A549 (cell line): ENCODE measurements around the gene FGF2. TPM values are rescaled to one million over a fixed set of nuclear protein-coding genes. Genes with fewer than 3 reads are reported as not detected.
A peak's percentile ranks its signal among the peaks of the same experiment; 100 is the strongest.
"Not testable (repeated sequence)": the region's sequence is repeated elsewhere in the genome, so short reads cannot be mapped to it uniquely, and the experiment has no call there.

Experiments
- ATAC-seq, 2 experiments: fragments of 200-7000 bp in 1 of 2; fragments of >200 bp in 1 of 2; cut with Nextera tagmentation in 1 of 2; cut with Tn5 transposase in 1 of 2; 3 replicates each; pipeline versions ENCODE4 v1.8.0 to v1.9.1; 2018 to 2020; ENCODE audit warnings: mild to moderate bottlenecking in 1 of 2, moderate library complexity in 1 of 2
- CTCF ChIA-PET: fragments of 300-600 bp; sonication (Branson Sonifier 250); formaldehyde crosslinking; extraction: SDS; loops from one replicate; lab custom pipeline; 2021; ENCODE audit warnings: antibody characterized with exemption, inconsistent platforms; lab: Yijun Ruan, JAX
- POLR2A ChIA-PET: fragments of 350-600 bp; formaldehyde crosslinking; extraction: SDS; loops from one replicate; lab custom pipeline; 2021; ENCODE audit warnings: antibody characterized with exemption, inconsistent platforms; lab: Yijun Ruan, JAX
- DNase-seq, 2 experiments: peaks; one replicate each; pipeline versions ENCODE4 v3.0.0 to v3.0.0-alpha.2; 2011 to 2016; ENCODE audit warnings: low read depth in 1 of 2, low spot score in 1 of 2
- FAIRE-seq: peaks from 2 replicates; lab custom pipeline; 2011; peaks lifted over from hg19 to GRCh38; lab: Jason Lieb, UNC
- H3K27ac ChIP-seq, 2 experiments: fragments of >200 bp; sonication (Bioruptor Twin); formaldehyde crosslinking; 3 replicates each; pipeline ENCODE4 v1.5.1; 2016 to 2017
- H3K4me1 ChIP-seq: fragments of >200 bp; sonication (Bioruptor Twin); formaldehyde crosslinking; 3 replicates; pipeline ENCODE4 v1.6.1; 2016
- H3K4me2 ChIP-seq: fragments of >200 bp; sonication (Bioruptor Twin); formaldehyde crosslinking; 3 replicates; pipeline ENCODE4 v1.6.1; 2016
- H3K4me3 ChIP-seq: fragments of >200 bp; sonication (Bioruptor Twin); formaldehyde crosslinking; 3 replicates; pipeline ENCODE4 v1.5.1; 2016
- H3K9me3 ChIP-seq: fragments of >200 bp; sonication (Bioruptor Twin); formaldehyde crosslinking; 3 replicates; pipeline ENCODE4 v1.6.1; 2016
- BCL3 ChIP-seq: fragments of >200 bp; sonication (Bioruptor Twin); formaldehyde crosslinking; IDR thresholded peaks from 3 replicates; pipeline ENCODE4 v1.6.1; 2016
- CEBPB ChIP-seq, 2 experiments: fragments of >200 bp in 1 of 2; sonication (Bioruptor Twin) in 1 of 2; formaldehyde crosslinking in 1 of 2; IDR thresholded peaks; 2 replicates each; pipeline ENCODE4 v1.6.1; 2012 to 2016
- ESRRA ChIP-seq: fragments of 150-350 bp; IDR thresholded peaks from 2 replicates; pipeline ENCODE4 v1.6.1; 2014; ENCODE audit warnings: mild to moderate bottlenecking, low read length, borderline replicate concordance
- HOXB13 ChIP-seq: fragments of 250-450 bp; sonication (Bioruptor Pico); IDR thresholded peaks from 2 replicates; pipeline ENCODE4 v1.5.0; 2020; ENCODE audit warnings: low read depth, mild to moderate bottlenecking, moderate library complexity
- JUNB ChIP-seq: fragments of >200 bp; sonication (Bioruptor Twin); formaldehyde crosslinking; IDR thresholded peaks from 2 replicates; pipeline ENCODE4 v1.6.1; 2016
- KDM1A ChIP-seq: fragments of 200-600 bp; sonication (generic); IDR thresholded peaks from 2 replicates; pipeline ENCODE4 v1.6.1; 2016; ENCODE audit warnings: low read depth, mild to moderate bottlenecking
- MYC ChIP-seq: IDR thresholded peaks from 2 replicates; pipeline ENCODE4 v1.6.1; 2012; ENCODE audit warnings: mild to moderate bottlenecking, inconsistent platforms, low read length, improper control_type of control experiment, borderline replicate concordance
- NFE2L2 ChIP-seq: fragments of 150-350 bp; conservative IDR thresholded peaks from 2 replicates; pipeline ENCODE4 v1.6.1; 2014; ENCODE audit warnings: low read length
- PBX3 ChIP-seq: IDR thresholded peaks from 2 replicates; pipeline ENCODE4 v1.6.1; 2012
- POLR2A ChIP-seq: IDR thresholded peaks from 2 replicates; pipeline ENCODE4 v1.6.1; 2012; ENCODE audit warnings: mild to moderate bottlenecking, low read length
- RAD21 ChIP-seq, 2 experiments: fragments of >200 bp in 1 of 2; sonication (Bioruptor Twin) in 1 of 2; formaldehyde crosslinking in 1 of 2; IDR thresholded peaks in 1 of 2; conservative IDR thresholded peaks in 1 of 2; 2 replicates in 1 of 2; 3 replicates in 1 of 2; pipeline ENCODE4 v1.6.1; 2012 to 2018; ENCODE audit warnings: inconsistent platforms in 1 of 2
- REST ChIP-seq: fragments of 200-600 bp; sonication (generic); IDR thresholded peaks from 2 replicates; pipeline ENCODE4 v1.6.1; 2016; ENCODE audit warnings: antibody characterized with exemption, mild to moderate bottlenecking, moderate library complexity
- ZSCAN20 ChIP-seq: fragments of 250-450 bp; sonication (Bioruptor Pico); IDR thresholded peaks from 2 replicates; pipeline ENCODE4 v1.8.0; 2022; ENCODE audit warnings: mild to moderate bottlenecking, moderate library complexity
- WGBS: methylation state at CpG from one replicate; pipeline ENCODE4 v1.1.6; 2017; ENCODE audit errors: missing lambda C conversion rate; 5-methylcytosine and 5-hydroxymethylcytosine counted together
- polyA plus RNA-seq, 4 experiments: library from polyadenylated mRNA; depleted of rRNA in 3 of 4; stranded (reverse); fragments of >200 nt; fragmentation: RNase III in 1 of 4; extraction: RNeasy Plus Mini Kit Qiagen cat#74134 plus additional on column Dnase treatment in 1 of 4; gene quantifications; 2 replicates in 3 of 4; 3 replicates in 1 of 4; pipeline ENCODE4 v1.2.3, GENCODE V29; 2011 to 2017

FGF2 gene
- polyA plus RNA-seq, 2 of the 4 experiments (the other 2 are of a cell fraction): 35.1 to 45.2 TPM

GRCh38 chr4:122783301-122784215 lies 43.1 kb upstream of the FGF2 start (continued):
- TF ChIP-seq REST (no peak), CEBPB (IDR thresholded peaks at IDR 0.05) (peak in 1 of 2 experiments; percentile 65; a peak in 1 of 4 replicates), JUNB (peak; percentile 62), KDM1A (no peak), POLR2A (no peak), HOXB13 (no peak), BCL3 (0 out of 3 replicates have a peak, but pooled peaks have one; percentile 37)

- TF ChIP-seq NFE2L2: no peak
- TF ChIP-seq REST: no peak
- Histone ChIP-seq H3K27ac (peak overlapping the region; percentile 87 to 89), H3K4me3 (no peak overlapping the region), H3K4me1 (peaks cover 41% of the 10 kb centered on the region), H3K9me3 (no peaks in the 10 kb centered on the region), H3K4me2 (peak overlapping the region; percentile 86)
- ChIA-PET POLR2A (no interaction called here), CTCF (interaction anchor here (1.7 kb wide), 1 partner anchor 26 kb away, joined by 6 read pairs; no protein-coding TSS in a partner anchor)
- DNase-seq (no peak), FAIRE-seq (no peak), ATAC-seq (0 out of 6 replicates have a peak, but pooled peaks of 1 of the 2 experiments have one; percentile 14)
- 9% methylated on average over 1 of the region's 1 CpG for WGBS
Observed at GRCh38 chr4:122784261-122784660, 42.4 kb upstream of the FGF2 start.

GRCh38 chr4:122785099-122785498 lies 41.5 kb upstream of the FGF2 start:
- Histone ChIP-seq H3K4me1 (peaks cover 41% of the 10 kb centered on the region), H3K9me3 (no peaks in the 10 kb centered on the region), H3K4me2 (no peak overlapping the region), H3K27ac (peak overlapping the region; percentile 87 to 89; a peak in 4 of 6 replicates), H3K4me3 (no peak overlapping the region)
- ChIA-PET CTCF (interaction anchor here (0.6 kb wide), 1 partner anchor 50 kb away, joined by 3 read pairs; no protein-coding TSS in a partner anchor), POLR2A (no interaction called here)
- DNase-seq (no peak), ATAC-seq (no peak), FAIRE-seq (no peak)
- 85% methylated on average over 2 of the region's 2 CpGs for WGBS
- no peak for TF ChIP-seq ZSCAN20 (CRISPR knock-in tag)
- no peak for TF ChIP-seq MYC
- no peak for TF ChIP-seq RAD21 (conservative IDR thresholded peaks at IDR 0.05 in 1 of 2, IDR thresholded peaks at IDR 0.05 in 1 of 2)
- no peak for TF ChIP-seq ESRRA
- no peak for TF ChIP-seq PBX3

- H3K4me3 ChIP-seq, POLR2A ChIA-PET, ATAC-seq, DNase-seq, CTCF ChIA-PET, FAIRE-seq, H3K4me2 ChIP-seq, H3K9me3 ChIP-seq: not testable (repeated sequence)
- H3K4me1 ChIP-seq: peaks cover 41% of the 10 kb centered on the region
- WGBS: 94% methylated on average over 4 of the region's 4 CpGs
- peak overlapping the region in 1 of 2 experiments; percentile 48; a peak in 1 of 6 replicates for H3K27ac ChIP-seq
Observed at GRCh38 chr4:122786296-122786695, 40.3 kb upstream of the FGF2 start.

- FAIRE-seq, H3K9me3 ChIP-seq, ATAC-seq, H3K4me3 ChIP-seq, POLR2A ChIA-PET, DNase-seq: not testable (repeated sequence)
- peak overlapping the region; percentile 25; the same call in 1 of the 3 replicates for H3K4me2 ChIP-seq
- CTCF ChIA-PET: interaction anchor here (1.3 kb wide), 1 partner anchor 21 kb away, joined by 3 read pairs; no protein-coding TSS in a partner anchor
- peak overlapping the region in 1 of 2 experiments; percentile 68; a peak in 3 of 6 replicates for H3K27ac ChIP-seq
- WGBS: 95% methylated on average over 1 of the region's 1 CpG
- H3K4me1 ChIP-seq: peaks cover 40% of the 10 kb centered on the region
Observed at GRCh38 chr4:122786920-122787319, 39.7 kb upstream of the FGF2 start.
